ENCODE measurements around the gene HSDL2.

Gene HSDL2

GRCh38 chr9:112380102-112380824 is at the start of gene HSDL2:
Gene HSDL2, plus strand, starts transcription at chr9:112380108. Its CDS starts 56 bp downstream, at chr9:112380164.
- peaks cover 65 to 67% of the 10 kb centered on the region in 2 experiments for H3K4me1 ChIP-seq (ENCODE audit: control insufficient read depth in 1 of 2, insufficient read depth in 1 of 2, low read depth in 1 of 2, low read length in 1 of 2)
- H3K27ac ChIP-seq = peak within 1 kb of the TSS; percentile 94
- no peak for TF ChIP-seq CTCF (IDR thresholded peaks at IDR 0.05)
- H3K9me3 ChIP-seq = no peaks in the 10 kb centered on the region
- no peaks in the 10 kb centered on the region for H3K27me3 ChIP-seq
- H3K36me3 ChIP-seq = no peaks in the 10 kb centered on the region
- peak within 1 kb of the TSS; percentile 83 to 91 for H3K4me3 ChIP-seq (ENCODE audit: low read depth in 1 of 2, low read length in 1 of 2)

GRCh38 chr9:112331674-112331952 is 48.3 kb upstream of the HSDL2 start:
- peak overlapping the region; percentile 86 to 92 for H3K4me3 ChIP-seq (ENCODE audit: low read depth in 1 of 2, low read length in 1 of 2)
- no peak for TF ChIP-seq CTCF (IDR thresholded peaks at IDR 0.05)
- no peaks in the 10 kb centered on the region for H3K9me3 ChIP-seq
- H3K27me3 ChIP-seq = no peaks in the 10 kb centered on the region
- H3K27ac ChIP-seq = peak overlapping the region; percentile 100
- no peaks in the 10 kb centered on the region for H3K36me3 ChIP-seq
- peaks cover 67 to 73% of the 10 kb centered on the region in 2 experiments for H3K4me1 ChIP-seq (ENCODE audit: control insufficient read depth in 1 of 2, insufficient read depth in 1 of 2, low read depth in 1 of 2, low read length in 1 of 2)

- Histone ChIP-seq H3K36me3 (no peaks in the 10 kb centered on the region), H3K27ac (peak overlapping the region; percentile 100), H3K9me3 (no peaks in the 10 kb centered on the region), H3K27me3 (no peaks in the 10 kb centered on the region), H3K4me3 (ENCODE audit: low read depth in 1 of 2, low read length in 1 of 2) (peak overlapping the region; percentile 86 to 92), H3K4me1 (ENCODE audit: control insufficient read depth in 1 of 2, insufficient read depth in 1 of 2, low read depth in 1 of 2, low read length in 1 of 2) (peaks cover 62 to 67% of the 10 kb centered on the region in 2 experiments)
- no peak for TF ChIP-seq CTCF (IDR thresholded peaks at IDR 0.05)
These were observed 47.7 kb upstream of the HSDL2 start for GRCh38 chr9:112332214-112332613.

GRCh38 chr9:112332674-112332976 is 47.3 kb upstream of the HSDL2 start:
- no peaks in the 10 kb centered on the region for H3K27me3 ChIP-seq
- peak overlapping the region; percentile 86 to 92 for H3K4me3 ChIP-seq (ENCODE audit: low read depth in 1 of 2, low read length in 1 of 2)
- no peaks in the 10 kb centered on the region for H3K9me3 ChIP-seq
- H3K27ac ChIP-seq = peak overlapping the region; percentile 100
- no peak for TF ChIP-seq CTCF (IDR thresholded peaks at IDR 0.05)
- peaks cover 58 to 63% of the 10 kb centered on the region in 2 experiments for H3K4me1 ChIP-seq (ENCODE audit: control insufficient read depth in 1 of 2, insufficient read depth in 1 of 2, low read depth in 1 of 2, low read length in 1 of 2)
- no peaks in the 10 kb centered on the region for H3K36me3 ChIP-seq

- Histone ChIP-seq H3K4me1 (ENCODE audit: control insufficient read depth in 1 of 2, insufficient read depth in 1 of 2, low read depth in 1 of 2, low read length in 1 of 2) (peaks cover 54 to 58% of the 10 kb centered on the region in 2 experiments), H3K27ac (peak within 1 kb of the TSS; percentile 100), H3K36me3 (no peaks in the 10 kb centered on the region), H3K27me3 (no peaks in the 10 kb centered on the region), H3K4me3 (ENCODE audit: low read depth in 1 of 2, low read length in 1 of 2) (peak within 1 kb of the TSS; percentile 86 to 92), H3K9me3 (no peaks in the 10 kb centered on the region)
- no peak for TF ChIP-seq CTCF (IDR thresholded peaks at IDR 0.05)
These were observed 46.8 kb upstream of the HSDL2 start, which contains the start of gene PTBP3 for GRCh38 chr9:112332977-112333638. Gene PTBP3, minus strand, starts transcription at chr9:112333619. Its CDS starts 35,754 bp downstream, at chr9:112297865.

Measured in neutrophil (primary cell).